Breast epithelium (tissue), 3 donors: Measurements from ENCODE around the gene AOPEP.

Experiments used
- POLR2A ChIP-seq: fragments of 450-650 bp; IDR thresholded peaks from one replicate; pipeline ENCODE4 v1.6.1; 2016; ENCODE audit warnings: antibody characterized with exemption, mild to moderate bottlenecking, moderate library complexity
- POLR2AphosphoS5 ChIP-seq, 3 donors: sonication (generic); formaldehyde crosslinking; IDR thresholded peaks; one replicate each; pipeline ENCODE4 v1.6.1; 2017; ENCODE audit warnings: antibody characterized with exemption in 3 of 3
- TF ChIP-seq, protein P1 (sequence below), 3 donors: fragments of 450-650 bp; IDR thresholded peaks; one replicate each; pipeline ENCODE4 v1.5.1; 2016 to 2017; ENCODE audit warnings: antibody characterized with exemption in 3 of 3, mild to moderate bottlenecking in 3 of 3, moderate library complexity in 3 of 3

DNA sequence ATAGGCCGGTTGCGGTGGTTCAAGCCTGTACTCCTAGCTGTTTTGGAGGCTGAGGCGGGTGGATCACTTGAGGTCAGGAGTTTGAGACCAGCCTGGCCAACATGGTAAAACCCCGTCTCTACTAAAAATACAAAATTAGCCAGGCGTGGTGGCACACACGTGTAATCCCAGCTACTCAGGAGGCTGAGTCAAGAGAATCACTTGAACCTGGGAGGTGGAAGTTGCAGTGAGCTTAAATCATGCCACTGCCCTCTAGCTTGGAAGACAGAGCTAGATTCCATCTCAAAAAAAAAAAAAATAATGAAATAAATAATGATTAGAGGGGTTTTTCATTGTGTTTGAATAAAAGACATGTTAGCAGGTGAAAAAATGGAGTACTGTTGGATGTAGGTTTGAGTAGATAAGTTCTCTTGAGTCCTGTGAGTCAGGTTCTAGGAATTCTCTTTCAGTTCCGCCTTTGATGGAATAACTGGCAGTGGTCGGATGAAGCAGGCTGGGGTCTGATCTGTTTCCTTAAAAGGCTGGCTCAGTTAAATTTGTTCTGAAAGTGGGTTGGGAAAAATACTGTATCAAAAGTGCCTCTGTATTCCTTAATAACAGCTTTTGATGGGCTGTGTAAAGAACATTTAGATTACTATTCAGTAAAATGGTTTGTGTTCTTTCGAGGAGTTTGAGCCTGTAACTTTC, 73.2 kb downstream of the AOPEP start:
- TF ChIP-seq POLR2A (no peak), POLR2AphosphoS5 (IDR thresholded peaks at IDR 0.05) (no peak)
- TF ChIP-seq, protein P1, sequence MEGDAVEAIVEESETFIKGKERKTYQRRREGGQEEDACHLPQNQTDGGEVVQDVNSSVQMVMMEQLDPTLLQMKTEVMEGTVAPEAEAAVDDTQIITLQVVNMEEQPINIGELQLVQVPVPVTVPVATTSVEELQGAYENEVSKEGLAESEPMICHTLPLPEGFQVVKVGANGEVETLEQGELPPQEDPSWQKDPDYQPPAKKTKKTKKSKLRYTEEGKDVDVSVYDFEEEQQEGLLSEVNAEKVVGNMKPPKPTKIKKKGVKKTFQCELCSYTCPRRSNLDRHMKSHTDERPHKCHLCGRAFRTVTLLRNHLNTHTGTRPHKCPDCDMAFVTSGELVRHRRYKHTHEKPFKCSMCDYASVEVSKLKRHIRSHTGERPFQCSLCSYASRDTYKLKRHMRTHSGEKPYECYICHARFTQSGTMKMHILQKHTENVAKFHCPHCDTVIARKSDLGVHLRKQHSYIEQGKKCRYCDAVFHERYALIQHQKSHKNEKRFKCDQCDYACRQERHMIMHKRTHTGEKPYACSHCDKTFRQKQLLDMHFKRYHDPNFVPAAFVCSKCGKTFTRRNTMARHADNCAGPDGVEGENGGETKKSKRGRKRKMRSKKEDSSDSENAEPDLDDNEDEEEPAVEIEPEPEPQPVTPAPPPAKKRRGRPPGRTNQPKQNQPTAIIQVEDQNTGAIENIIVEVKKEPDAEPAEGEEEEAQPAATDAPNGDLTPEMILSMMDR (IDR thresholded peaks at IDR 0.05) = no peak
